Measurements from ENCODE around the gene SCNN1A.

- TF ChIP-seq, protein P1, sequence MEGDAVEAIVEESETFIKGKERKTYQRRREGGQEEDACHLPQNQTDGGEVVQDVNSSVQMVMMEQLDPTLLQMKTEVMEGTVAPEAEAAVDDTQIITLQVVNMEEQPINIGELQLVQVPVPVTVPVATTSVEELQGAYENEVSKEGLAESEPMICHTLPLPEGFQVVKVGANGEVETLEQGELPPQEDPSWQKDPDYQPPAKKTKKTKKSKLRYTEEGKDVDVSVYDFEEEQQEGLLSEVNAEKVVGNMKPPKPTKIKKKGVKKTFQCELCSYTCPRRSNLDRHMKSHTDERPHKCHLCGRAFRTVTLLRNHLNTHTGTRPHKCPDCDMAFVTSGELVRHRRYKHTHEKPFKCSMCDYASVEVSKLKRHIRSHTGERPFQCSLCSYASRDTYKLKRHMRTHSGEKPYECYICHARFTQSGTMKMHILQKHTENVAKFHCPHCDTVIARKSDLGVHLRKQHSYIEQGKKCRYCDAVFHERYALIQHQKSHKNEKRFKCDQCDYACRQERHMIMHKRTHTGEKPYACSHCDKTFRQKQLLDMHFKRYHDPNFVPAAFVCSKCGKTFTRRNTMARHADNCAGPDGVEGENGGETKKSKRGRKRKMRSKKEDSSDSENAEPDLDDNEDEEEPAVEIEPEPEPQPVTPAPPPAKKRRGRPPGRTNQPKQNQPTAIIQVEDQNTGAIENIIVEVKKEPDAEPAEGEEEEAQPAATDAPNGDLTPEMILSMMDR (IDR thresholded peaks at IDR 0.05; ENCODE audit: insufficient read depth, low read length, poor library complexity, severe bottlenecking) = no peak
- no peak for TF ChIP-seq EZH2phosphoT487 (conservative IDR thresholded peaks at IDR 0.05; ENCODE audit: low read length)
These were observed 33.0 kb downstream of the SCNN1A start for GRCh38 chr12:6342140-6342889.
